HG03196 (cell line): Measurements from ENCODE around the gene TPP2.

Experiments
- ATAC-seq: cut with Tn5 transposase; IDR thresholded peaks from one replicate; pipeline ENCODE4 v1.9.1; 2021; ENCODE audit not compliant: unreplicated experiment

Gene TPP2

DNA sequence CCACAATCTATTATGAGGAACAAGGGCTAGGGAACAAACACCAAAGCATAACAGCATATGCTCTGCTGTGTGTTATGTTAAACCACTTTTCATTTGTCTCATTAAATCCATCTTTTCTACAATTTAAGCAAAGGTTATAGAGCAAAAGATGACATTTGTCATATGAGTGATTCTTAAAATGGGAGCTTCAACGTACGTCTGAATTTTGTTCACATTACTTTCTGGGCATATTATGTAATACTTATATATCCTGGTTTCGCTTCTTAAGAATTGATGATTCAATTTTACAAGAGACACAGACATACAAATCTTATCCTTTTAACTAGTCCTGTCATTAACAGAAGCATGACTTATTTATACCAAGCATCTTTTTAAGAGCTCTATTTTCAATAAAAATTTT, 3.3 kb upstream of the TPP2 start:
- ATAC-seq, result no peak

DNA sequence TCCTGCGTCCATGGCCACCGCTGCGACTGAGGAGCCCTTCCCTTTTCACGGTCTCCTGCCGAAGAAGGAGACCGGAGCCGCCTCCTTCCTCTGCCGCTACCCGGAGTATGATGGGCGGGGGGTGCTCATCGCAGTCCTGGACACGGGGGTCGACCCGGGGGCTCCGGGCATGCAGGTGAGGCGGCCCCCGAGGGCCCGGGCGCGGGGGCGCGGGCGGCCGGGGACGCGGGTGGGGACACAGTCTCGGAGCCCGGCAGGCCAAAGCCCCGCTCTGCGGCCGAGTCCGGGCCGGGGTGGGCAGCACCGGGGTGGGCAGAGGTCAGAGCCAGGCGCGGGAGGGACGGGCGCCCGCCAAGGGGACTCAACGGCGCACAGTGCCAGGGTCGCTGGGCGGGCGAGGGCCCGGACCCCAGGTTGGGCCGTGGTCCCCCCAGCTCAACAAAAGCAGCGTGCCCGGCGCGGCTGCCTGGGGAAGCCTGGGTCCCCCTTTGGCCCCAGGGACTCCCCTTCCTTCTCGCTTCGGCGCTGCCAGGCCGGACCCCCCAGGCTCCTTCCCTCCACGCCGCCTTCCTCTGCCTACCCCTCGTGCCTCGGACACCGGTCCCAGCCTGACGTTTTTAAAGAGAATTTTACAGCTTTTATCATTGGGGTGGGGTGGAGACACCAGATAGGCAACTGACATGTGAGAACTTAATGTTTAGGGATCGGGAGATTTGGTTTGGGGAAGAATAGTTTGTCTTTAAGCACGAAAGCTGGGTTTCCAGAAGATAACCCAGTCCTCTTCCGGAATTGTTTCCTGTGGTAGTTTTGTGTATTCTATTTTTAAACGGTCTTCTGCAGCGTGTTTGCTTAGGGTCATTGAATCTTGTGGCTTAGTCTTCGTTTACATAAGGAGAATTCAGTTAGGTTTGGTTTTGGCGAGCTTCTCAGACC, 509 bp downstream of the TPP2 start:
- ATAC-seq, result peak; percentile 28

DNA sequence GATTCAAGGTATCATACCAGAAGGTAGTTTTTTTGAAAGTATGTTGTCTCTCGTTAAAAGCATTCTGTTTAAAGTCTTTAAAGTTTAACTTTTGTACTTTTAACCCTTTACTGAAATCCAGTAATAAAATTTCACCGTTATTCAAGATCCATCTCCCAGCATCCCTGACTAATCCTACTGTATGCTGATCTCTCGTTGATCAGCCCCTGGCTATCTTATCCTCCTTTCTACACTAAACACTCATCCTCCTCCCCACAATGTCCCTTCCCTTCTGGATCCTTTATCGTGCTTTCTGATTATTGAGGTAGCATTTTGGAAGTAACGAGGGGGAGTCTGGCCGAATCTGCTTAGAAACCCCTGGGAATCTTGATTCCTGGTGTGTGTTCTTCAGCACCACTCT, 1.3 kb downstream of the TPP2 start:
- no peak for ATAC-seq

DNA sequence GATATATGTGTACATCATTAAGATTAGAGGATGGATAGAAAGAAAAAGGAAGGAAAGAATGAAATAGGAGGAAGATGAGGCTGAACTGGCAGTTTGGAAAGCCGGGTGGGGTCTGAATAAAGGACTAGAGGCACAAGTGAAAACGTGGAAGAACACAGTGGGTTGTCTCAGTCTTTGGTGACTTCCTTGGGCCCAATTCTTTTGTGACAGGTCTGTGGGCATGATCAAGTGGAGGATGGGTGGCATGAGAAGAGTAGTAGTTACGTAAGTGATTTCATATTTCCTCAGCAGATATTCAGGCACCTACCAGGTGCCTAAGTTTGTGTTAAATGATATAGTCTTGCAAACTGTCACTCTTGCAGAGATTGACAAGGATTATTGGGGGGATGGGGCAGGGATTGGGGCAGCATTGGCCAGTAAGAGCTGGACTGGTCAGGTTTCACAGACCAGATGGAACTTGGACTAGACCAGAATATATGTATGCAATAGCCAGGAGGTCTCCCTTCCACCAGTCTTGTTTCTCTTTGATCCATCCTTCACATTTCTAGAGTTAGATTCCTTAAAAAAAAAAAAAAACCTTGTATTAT, 2.7 kb downstream of the TPP2 start:
- no peak for ATAC-seq

DNA sequence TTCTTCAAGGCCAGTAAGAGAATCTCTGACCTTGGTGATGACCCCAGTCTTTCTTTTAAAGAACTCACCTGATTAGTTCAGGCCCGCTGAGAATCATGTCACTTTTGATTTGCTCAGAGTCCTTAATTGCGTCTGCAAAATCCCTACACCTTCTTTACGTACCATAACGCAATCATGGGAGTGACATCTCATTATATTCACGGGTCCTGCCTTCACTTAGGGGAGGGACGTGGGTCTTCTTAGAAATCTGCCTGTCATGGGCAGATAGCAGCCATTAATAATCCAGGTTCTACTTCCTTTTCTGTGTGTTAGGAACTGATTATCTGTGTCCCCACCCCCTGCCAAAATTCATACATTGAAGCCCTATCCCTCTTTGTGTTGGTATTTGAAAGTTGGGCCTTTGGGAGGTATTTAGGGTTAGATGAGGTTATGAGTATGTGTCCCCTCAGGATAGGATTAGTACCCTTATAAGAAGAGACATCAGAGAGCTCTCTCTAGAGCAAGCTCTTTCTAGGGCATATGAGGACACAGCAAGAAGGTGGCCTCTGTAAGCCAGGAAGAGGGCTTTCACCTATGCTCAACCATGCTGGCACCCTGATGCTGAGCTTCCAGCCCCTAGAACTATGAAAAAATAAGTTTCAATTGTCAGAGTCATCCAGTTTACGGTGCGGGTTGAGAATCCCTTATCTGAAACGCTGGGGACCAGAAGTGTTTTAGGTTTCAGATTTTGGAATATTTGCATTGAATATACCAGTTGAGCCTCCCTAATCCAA, 9.9 kb downstream of the TPP2 start:
- no peak for ATAC-seq

DNA sequence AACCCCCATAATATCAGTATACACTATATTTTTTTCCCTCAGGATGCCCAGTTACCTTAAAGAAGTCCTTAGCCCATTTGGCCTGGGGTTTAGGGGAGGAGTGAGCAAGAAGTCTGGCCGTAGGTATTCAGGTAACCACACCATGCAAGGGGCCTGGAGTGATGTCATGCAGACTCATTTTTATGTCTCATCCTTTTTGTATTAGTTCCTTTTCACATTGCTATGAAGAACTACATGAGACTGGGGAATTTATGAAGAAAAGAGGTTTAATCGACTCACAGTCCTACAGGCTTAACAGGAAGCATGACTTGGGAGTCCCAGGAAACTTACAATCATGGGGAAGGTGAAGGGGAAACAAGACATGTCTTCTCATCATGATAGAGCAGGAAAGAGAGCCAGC, 12.2 kb downstream of the TPP2 start:
- ATAC-seq, result no peak

DNA sequence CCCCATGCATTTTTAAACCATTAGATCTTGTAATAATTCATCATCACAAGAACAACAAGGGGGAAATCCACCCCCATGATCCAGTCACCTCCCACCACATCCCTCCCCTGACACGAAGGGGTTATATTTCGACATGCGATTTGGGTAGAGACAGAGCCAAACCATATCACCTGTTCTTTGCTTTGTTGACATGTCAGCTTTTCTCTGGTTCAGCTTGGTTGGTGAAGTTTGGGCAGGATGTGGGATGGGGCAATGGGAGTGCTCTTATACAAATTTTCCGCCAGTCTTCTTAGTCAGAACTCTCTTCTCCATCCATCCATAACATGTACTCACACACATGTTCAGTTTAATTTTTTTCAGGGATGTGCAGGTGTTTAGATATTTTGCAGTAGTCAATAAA, 12.9 kb downstream of the TPP2 start:
- ATAC-seq, result no peak

DNA sequence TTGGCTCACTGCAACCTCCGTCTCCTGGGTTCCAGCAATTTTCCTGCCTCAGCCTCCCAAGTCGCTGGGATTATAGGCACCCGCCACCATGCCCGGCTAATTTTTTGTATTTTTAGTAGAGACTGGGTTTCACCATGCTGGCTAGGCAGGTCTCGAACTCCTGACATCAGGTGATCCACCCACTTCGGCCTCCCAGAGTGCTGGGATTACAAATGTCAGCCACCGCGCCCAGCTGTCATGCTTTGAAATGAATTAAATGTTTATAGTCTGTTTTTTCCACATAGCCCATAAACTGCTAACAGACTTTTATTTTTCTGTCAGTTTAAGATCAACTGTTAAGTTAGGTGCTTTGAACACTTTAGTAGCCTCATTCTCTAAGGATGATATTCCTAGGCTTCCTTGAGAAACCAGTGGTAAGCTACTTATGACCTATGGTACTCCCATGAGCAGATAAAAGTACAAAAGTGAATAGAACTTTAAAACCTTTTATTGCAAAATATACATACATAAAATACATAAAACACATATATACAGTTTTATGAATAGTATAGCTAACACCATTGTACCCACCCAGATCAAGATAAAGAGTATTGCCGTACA, 13.6 kb downstream of the TPP2 start:
- ATAC-seq, result no peak

DNA sequence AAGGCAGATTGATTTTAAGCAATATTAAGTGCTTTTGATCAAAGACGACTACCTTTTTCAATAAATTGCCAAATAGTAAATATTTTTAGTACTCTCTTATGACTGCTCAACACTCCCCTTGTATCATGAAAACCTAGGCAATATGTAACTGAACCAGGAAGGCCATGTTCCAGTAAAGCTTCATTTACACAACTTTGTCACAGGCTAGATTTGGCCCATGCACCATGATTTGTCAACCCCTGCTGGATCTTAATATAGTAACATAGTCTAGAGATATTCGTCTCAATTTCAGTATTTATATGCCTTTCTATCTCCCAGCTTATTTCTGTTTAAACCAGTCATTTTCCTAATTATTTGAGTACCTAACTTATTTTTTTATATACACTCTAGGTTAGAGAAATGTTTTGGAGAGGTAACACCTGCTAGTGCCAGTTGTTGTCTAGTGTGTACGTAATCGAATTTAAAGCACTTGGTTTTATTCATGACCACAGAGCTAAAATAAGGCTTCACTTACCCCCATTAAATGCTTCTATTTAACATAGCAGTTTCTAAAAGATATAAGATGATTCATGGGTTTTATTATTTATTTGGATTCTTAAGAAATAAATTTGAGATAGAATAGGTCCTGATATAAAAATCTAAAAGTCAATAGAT, 21.0 kb downstream of the TPP2 start:
- no peak for ATAC-seq

DNA sequence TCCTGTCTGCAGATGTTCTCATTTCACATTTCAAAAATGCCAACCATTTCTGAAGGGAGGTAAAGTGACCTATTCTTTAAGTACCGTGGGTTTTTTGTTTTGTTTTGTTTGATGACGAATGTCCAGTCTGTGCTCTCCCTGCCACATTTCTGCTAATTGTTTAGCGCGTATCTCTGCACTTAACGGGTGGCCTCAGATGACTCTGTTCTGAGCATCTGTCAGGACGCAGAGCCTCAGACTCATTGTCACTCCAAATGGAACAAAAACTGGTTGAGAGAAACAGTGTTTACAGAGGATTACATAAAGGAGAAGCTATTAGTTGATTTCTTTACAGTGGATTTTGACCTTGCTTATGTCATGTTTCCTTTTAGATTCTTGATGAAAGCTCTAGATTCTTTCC, 23.7 kb downstream of the TPP2 start:
- ATAC-seq, result no peak

DNA sequence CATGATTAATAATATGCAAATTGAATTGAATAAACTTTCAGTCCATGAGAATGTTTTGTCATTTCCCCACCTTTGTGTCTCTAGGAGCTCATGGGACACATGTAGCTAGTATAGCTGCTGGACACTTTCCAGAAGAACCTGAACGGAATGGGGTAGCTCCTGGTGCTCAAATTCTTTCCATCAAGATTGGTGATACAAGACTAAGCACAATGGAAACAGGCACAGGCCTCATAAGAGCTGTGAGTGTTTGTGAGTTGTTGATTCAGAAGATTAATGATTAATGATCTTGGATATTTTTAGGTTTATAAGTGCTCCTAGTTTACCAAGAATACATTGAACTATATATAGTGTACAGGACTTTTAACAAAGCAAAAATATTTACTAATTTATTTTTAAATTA, 30.1 kb downstream of the TPP2 start:
- no peak for ATAC-seq

DNA sequence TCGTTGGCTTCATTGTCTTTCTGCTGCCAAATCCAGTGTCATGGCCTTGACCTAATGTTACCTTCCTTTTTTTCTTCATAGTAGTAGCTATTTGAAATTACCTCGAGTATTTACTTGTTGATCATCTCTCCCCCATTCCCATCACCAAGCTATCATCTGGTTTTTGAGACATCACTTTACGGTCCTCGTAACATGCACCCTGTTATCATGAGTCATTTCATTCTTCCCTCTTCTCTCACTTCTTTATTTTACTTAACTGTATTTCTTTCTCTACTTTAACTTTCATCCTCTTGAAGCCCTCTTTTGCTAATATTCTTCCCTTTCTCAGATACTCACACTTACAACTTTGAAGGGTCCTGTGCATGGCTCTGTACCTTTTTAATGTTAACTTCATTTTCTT, 31.8 kb downstream of the TPP2 start:
- no peak for ATAC-seq

DNA sequence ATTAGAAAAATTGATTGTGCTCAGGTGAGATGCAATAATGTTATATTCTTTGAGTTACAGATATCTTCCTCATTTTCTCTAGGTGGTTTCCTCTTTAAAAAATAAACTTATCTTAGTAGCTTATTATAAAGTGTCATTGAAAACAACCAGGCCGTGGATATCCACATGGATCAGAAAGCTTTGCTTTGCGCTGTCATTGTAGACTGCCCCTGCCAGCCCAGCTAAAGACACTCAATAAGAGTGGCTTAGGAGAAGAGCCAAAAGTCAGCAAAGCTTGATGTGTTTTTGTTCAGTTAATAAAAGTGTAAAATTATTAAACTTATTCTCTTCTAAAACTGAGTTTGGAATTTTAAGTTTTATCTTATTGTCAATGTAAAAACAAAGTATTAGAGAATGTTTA, 34.4 kb downstream of the TPP2 start:
- ATAC-seq, result no peak

DNA sequence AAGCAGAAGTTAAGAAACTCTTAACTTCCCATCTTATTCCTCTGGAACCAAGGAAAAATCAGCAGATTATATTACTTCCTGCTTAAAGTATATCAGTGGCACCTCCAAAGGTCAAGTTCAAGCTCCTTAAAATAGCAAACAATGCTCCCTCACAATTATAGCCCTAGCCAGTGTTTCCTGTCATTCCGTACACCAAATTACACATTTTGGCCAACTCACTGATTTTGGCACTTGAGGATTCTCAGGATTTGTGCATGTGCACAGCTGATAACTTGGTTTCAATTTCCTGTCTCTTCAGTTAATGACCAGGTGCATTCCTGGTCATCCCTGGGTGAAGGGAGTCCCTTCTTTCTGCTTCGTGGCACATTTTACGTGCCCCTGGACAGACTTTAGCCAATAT, 42.0 kb downstream of the TPP2 start:
- ATAC-seq, result no peak

DNA sequence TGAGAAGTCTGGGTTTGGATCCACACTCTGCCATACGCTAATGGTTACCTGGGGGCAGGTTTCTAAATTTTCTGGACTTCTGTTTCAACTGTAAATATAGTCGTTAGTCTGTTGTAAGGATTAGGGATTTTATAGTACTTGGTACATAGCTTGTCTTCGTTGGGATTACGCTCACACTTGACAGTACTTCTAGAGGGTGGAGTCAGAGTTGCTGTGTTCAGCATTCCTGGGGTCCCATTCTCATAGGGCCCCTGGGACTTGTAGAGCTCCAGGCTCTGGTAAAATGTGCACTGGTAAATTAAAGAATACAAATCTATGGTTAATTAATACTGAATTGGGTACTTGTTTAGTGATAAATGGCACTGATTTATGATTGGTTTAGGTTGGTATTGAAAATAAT, 45.2 kb downstream of the TPP2 start:
- ATAC-seq, result no peak

DNA sequence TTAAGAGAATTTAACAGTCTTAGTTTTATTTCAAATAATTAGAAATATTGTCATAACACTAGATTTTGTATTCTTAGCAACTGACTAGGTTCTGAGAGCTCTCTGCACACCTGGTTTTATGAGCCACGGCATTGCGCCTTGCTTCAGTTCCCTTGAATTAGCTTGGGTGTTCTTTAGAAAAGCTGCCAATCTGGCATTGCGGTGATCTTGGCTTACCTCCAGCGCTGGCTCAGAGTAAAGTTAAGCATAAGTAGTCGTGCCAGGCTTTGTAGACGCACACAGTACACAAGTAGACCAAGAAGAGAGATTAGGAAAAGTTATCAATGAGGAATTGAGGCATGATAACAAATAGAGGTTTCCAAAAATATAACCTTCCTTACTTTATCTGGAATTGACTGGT, 45.7 kb downstream of the TPP2 start:
- ATAC-seq, result no peak

DNA sequence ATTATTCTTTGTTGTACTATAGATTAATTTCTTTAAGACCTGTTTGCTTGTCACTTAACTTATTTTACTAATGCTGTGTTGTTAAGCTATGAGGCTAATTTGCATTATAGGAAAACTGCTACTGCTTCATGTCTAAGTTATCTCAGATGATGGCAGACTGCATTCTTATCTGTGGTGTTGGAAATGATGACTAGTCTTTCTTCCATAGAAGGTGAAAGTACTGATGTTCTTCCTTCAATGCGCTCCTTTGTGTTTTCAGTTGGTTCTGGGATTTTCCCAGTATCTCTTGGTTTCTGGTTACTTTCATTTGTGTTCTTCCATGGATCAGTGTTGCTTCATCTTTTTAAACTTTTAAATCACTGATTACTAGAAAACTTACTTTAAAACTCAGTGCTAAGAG, 46.9 kb downstream of the TPP2 start:
- ATAC-seq, result no peak

DNA sequence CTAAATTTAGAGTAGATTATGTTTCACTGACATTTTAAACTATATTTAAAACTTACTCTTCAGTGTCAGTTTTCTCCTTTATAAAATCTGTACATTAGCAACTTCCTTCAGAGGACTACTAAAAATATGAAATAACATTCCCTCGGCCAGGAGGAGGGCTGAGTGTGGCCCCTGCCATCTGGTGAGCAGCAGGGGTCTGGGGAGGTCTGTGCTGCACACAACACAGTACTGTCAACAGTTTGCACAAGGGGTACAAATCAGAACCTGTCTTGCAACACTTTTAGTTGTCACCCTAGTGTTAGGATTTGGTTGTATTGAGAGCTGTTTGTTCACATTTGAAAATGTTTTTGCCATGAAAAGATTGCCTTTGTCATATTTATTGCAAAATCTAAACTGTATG, 48.9 kb downstream of the TPP2 start:
- no peak for ATAC-seq

DNA sequence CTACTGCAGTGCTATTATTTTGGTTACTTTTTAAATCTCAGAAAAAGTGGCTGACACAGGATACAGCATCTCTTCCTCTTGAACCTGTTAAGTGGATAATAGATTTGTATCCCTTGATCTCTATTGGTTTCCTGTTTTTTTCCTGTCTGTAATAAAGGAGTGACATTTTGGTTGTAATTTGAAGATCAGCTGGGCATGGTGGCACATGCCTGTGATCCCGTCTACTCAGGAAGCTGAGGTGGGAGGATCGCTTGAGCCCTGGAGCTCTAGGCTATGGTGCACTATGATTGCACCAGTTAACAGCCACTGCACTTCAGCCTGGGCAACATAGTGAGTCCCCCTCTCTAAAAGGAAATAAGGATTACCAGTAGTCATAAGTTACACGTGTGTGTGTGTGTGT, 51.3 kb downstream of the TPP2 start:
- ATAC-seq, result no peak

DNA sequence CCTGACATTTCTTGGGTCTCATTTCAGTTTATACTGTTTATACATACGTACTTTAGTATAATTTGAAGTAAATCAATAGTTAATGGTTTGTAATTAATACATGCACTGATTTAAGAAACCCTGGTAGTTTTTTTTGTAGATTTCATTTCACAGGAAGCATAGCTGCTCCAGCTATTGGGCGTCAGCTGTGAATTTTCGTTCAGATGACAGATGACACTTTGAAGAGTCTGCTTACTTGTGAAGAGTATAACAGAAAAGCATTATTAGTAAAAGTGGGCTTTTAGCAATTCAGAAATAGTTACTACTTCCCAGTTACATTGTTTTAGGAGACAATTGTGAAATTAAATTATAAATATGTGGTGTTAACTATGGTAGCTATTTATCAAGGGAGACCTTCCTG, 53.7 kb downstream of the TPP2 start:
- ATAC-seq, result no peak

DNA sequence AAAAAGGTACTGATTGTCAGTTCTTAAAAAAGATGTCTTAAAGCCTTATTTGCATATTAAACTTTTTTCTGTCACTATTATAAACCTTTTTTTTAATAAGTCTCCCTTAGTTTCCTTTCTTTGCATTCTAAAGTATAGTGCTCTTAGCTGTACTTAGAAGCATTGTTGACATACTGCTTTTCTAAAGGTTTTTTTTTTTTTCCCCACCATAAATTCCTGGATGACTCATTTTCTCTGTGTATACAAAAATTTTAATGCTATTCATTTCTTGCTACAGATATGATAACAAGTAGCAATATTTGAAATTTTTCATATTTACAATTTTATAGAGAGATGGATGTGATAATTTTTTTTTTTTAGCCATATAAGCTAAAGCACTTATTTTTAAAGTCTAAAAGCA, 54.6 kb downstream of the TPP2 start:
- ATAC-seq, result no peak
